Peyer's patch (tissue), 4 donors: ENCODE measurements around the gene BCAN.

ENCODE experiments used
- CTCF ChIP-seq, 6 experiments: fragments of 450-650 bp in 4 of 6; fragments of 200-600 bp in 2 of 6; sonication (generic) in 1 of 6; IDR thresholded peaks; one replicate each; pipeline ENCODE4 v1.5.1; 2017 to 2019; ENCODE audit warnings: antibody characterized with exemption in 6 of 6, mild to moderate bottlenecking in 3 of 6, moderate library complexity in 1 of 6
- POLR2A ChIP-seq, 2 donors: fragments of 450-650 bp; IDR thresholded peaks; one replicate each; pipeline ENCODE4 v1.5.1; 2017; ENCODE audit warnings: antibody characterized with exemption in 2 of 2, mild to moderate bottlenecking in 2 of 2, moderate library complexity in 2 of 2

GRCh38 chr1:156709031-156709430 lies 67.1 kb downstream of the BCAN start:
- TF ChIP-seq CTCF (IDR thresholded peaks at IDR 0.05) (no peak), POLR2A (IDR thresholded peaks at IDR 0.05) (no peak)
